ENCODE results near the gene TSKU.

DNA sequence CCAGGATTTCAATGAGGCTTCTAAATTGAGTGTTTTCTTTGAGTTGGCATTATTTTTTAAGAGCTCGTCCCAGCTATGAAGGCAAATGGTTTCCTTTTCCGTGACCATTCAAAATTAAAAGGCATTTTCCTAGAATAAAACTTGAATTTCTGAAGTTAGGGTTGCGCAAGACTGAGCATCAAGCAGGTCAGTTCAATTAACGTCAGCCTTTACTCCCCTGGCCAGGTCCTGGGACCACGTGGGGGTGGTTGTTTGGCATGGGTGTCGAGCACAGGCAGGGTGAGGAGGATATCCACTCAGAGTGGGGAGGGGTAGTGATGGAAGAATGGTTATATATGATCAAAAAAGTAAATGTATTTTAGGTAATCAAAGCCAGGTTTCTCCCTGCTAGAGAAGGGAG lies 43.4 kb upstream of the TSKU start:
- TF ChIP-seq, protein P1, sequence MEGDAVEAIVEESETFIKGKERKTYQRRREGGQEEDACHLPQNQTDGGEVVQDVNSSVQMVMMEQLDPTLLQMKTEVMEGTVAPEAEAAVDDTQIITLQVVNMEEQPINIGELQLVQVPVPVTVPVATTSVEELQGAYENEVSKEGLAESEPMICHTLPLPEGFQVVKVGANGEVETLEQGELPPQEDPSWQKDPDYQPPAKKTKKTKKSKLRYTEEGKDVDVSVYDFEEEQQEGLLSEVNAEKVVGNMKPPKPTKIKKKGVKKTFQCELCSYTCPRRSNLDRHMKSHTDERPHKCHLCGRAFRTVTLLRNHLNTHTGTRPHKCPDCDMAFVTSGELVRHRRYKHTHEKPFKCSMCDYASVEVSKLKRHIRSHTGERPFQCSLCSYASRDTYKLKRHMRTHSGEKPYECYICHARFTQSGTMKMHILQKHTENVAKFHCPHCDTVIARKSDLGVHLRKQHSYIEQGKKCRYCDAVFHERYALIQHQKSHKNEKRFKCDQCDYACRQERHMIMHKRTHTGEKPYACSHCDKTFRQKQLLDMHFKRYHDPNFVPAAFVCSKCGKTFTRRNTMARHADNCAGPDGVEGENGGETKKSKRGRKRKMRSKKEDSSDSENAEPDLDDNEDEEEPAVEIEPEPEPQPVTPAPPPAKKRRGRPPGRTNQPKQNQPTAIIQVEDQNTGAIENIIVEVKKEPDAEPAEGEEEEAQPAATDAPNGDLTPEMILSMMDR (IDR thresholded peaks at IDR 0.05; ENCODE audit: borderline replicate concordance, extremely low read depth, low read length, poor library complexity, severe bottlenecking), result no peak
- TF ChIP-seq EZH2 (IDR thresholded peaks at IDR 0.05; ENCODE audit: borderline replicate concordance, low read depth, low read length, severe bottlenecking), result no peak
